ENCODE data around the gene MTA3. TPM values are rescaled to one million over a fixed set of nuclear protein-coding genes. Genes with fewer than 3 reads are reported as not detected.

The MTA3 gene
- polyA plus RNA-seq, 1 donor from 2014 or later: 11.2 TPM

DNA sequence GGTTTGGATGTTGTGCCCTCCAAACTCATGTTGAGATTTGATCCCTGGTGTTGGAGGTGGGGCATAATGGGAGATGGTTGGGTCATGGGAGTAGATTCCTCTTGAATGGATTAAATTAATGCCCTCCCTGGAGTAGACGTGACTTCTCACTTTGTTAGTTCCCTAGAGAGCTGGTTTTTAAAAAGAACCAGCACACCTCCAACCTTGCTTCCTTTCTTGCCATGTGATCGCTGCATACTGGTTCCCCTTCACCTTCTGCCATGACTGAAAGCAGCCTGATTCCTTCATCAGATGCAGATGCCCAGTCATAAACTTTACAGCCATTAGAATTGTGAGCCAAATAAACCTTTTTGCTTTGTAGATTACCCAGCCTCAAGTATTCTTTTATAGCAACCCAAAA lies 21.7 kb downstream of the MTA3 start:
- H3K9ac ChIP-seq (ENCODE audit: low read length): no peak overlapping the region
- H2AFZ ChIP-seq (ENCODE audit: low read depth, low read length): no peak overlapping the region
- no peaks in the 10 kb centered on the region for H3K27me3 ChIP-seq (ENCODE audit: insufficient read depth, low read depth, low read length)
- no peaks in the 10 kb centered on the region for H3K79me2 ChIP-seq (replicated peaks; ENCODE audit: insufficient read depth, low read length)
- no peaks in the 10 kb centered on the region for H3K36me3 ChIP-seq (ENCODE audit: insufficient read depth, low read length)
- TF ChIP-seq SMC3 (conservative IDR thresholded peaks at IDR 0.05; ENCODE audit: poor library complexity) (no peak), POLR2AphosphoS5 (IDR thresholded peaks at IDR 0.05) (no peak), RAD21 (conservative IDR thresholded peaks at IDR 0.05) (no peak), MXI1 (conservative IDR thresholded peaks at IDR 0.05; ENCODE audit: poor library complexity, severe bottlenecking) (no peak), EP300 (conservative IDR thresholded peaks at IDR 0.05; ENCODE audit: poor library complexity, severe bottlenecking) (no peak), TAF1 (IDR thresholded peaks at IDR 0.05; ENCODE audit: low read depth) (no peak), EZH2 (IDR thresholded peaks at IDR 0.05; ENCODE audit: borderline replicate concordance, insufficient read depth, low read length, poor library complexity, severe bottlenecking) (no peak)
- TF ChIP-seq, protein P1, sequence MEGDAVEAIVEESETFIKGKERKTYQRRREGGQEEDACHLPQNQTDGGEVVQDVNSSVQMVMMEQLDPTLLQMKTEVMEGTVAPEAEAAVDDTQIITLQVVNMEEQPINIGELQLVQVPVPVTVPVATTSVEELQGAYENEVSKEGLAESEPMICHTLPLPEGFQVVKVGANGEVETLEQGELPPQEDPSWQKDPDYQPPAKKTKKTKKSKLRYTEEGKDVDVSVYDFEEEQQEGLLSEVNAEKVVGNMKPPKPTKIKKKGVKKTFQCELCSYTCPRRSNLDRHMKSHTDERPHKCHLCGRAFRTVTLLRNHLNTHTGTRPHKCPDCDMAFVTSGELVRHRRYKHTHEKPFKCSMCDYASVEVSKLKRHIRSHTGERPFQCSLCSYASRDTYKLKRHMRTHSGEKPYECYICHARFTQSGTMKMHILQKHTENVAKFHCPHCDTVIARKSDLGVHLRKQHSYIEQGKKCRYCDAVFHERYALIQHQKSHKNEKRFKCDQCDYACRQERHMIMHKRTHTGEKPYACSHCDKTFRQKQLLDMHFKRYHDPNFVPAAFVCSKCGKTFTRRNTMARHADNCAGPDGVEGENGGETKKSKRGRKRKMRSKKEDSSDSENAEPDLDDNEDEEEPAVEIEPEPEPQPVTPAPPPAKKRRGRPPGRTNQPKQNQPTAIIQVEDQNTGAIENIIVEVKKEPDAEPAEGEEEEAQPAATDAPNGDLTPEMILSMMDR (IDR thresholded peaks at IDR 0.05; ENCODE audit: poor library complexity, severe bottlenecking): no peak
- TF ChIP-seq, protein P2, sequence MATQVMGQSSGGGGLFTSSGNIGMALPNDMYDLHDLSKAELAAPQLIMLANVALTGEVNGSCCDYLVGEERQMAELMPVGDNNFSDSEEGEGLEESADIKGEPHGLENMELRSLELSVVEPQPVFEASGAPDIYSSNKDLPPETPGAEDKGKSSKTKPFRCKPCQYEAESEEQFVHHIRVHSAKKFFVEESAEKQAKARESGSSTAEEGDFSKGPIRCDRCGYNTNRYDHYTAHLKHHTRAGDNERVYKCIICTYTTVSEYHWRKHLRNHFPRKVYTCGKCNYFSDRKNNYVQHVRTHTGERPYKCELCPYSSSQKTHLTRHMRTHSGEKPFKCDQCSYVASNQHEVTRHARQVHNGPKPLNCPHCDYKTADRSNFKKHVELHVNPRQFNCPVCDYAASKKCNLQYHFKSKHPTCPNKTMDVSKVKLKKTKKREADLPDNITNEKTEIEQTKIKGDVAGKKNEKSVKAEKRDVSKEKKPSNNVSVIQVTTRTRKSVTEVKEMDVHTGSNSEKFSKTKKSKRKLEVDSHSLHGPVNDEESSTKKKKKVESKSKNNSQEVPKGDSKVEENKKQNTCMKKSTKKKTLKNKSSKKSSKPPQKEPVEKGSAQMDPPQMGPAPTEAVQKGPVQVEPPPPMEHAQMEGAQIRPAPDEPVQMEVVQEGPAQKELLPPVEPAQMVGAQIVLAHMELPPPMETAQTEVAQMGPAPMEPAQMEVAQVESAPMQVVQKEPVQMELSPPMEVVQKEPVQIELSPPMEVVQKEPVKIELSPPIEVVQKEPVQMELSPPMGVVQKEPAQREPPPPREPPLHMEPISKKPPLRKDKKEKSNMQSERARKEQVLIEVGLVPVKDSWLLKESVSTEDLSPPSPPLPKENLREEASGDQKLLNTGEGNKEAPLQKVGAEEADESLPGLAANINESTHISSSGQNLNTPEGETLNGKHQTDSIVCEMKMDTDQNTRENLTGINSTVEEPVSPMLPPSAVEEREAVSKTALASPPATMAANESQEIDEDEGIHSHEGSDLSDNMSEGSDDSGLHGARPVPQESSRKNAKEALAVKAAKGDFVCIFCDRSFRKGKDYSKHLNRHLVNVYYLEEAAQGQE (IDR thresholded peaks at IDR 0.05; ENCODE audit: borderline replicate concordance): no peak
- no peaks in the 10 kb centered on the region for H4K20me1 ChIP-seq (ENCODE audit: insufficient read depth)
- H3K4me3 ChIP-seq (ENCODE audit: low read length): no peak overlapping the region
- no peaks in the 10 kb centered on the region for H3F3A ChIP-seq (ENCODE audit: insufficient read depth, low read length, poor library complexity, severe bottlenecking)
- H3K9me3 ChIP-seq (ENCODE audit: low read length): no peaks in the 10 kb centered on the region
- no peak overlapping the region for H3K4me2 ChIP-seq (ENCODE audit: low read length)
- H3K27ac ChIP-seq (ENCODE audit: low read length): no peak overlapping the region
- no peaks in the 10 kb centered on the region for H3K9me2 ChIP-seq (ENCODE audit: insufficient read depth, low read length)

DNA sequence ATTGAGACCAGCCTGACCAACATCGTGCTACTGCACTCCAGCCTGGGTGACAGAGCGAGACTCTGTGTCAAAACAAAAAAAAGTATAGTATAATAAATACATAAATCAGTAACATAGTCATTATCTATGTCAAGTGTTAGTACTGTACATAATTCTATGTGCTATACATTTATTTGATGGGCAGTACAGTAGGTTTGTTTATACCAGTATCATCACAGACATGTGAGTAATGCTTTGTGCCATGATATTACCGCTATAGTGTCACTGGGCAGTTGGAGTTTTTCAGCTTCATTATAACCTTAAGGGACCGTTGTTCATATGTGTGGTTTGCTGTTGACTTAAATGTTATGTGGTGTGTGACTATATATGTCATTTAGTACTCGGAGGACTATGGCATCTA lies 24.9 kb downstream of the MTA3 start:
- H3K36me3 ChIP-seq (ENCODE audit: insufficient read depth, low read length): no peaks in the 10 kb centered on the region
- H3K9ac ChIP-seq (ENCODE audit: low read length): no peak overlapping the region
- no peaks in the 10 kb centered on the region for H3K9me2 ChIP-seq (ENCODE audit: insufficient read depth, low read length)
- H3K79me2 ChIP-seq (replicated peaks; ENCODE audit: insufficient read depth, low read length): no peaks in the 10 kb centered on the region
- no peak overlapping the region for H3K4me2 ChIP-seq (ENCODE audit: low read length)
- TF ChIP-seq RAD21 (conservative IDR thresholded peaks at IDR 0.05) (no peak), MXI1 (conservative IDR thresholded peaks at IDR 0.05; ENCODE audit: poor library complexity, severe bottlenecking) (no peak), TAF1 (IDR thresholded peaks at IDR 0.05; ENCODE audit: low read depth) (no peak), EP300 (conservative IDR thresholded peaks at IDR 0.05; ENCODE audit: poor library complexity, severe bottlenecking) (no peak), POLR2AphosphoS5 (IDR thresholded peaks at IDR 0.05) (no peak)
- TF ChIP-seq, protein P1 (IDR thresholded peaks at IDR 0.05; ENCODE audit: poor library complexity, severe bottlenecking): no peak
- H3K9me3 ChIP-seq (ENCODE audit: low read length): no peaks in the 10 kb centered on the region
- H3K27me3 ChIP-seq (ENCODE audit: insufficient read depth, low read depth, low read length): no peaks in the 10 kb centered on the region
- no peaks in the 10 kb centered on the region for H4K20me1 ChIP-seq (ENCODE audit: insufficient read depth)
- no peak overlapping the region for H3K4me3 ChIP-seq (ENCODE audit: low read length)
- H2AFZ ChIP-seq (ENCODE audit: low read depth, low read length): no peak overlapping the region
- no peak overlapping the region for H3K27ac ChIP-seq (ENCODE audit: low read length)
- H3F3A ChIP-seq (ENCODE audit: insufficient read depth, low read length, poor library complexity, severe bottlenecking): no peaks in the 10 kb centered on the region

All from neural cell (in vitro differentiated cells).